HEK293 (cell line): Measurements from ENCODE around the gene GMPPA.

Source experiments
- CTCF ChIA-PET: fragments of 350-600 bp; formaldehyde crosslinking; extraction: SDS; loops from one replicate; lab custom pipeline; 2021; ENCODE audit warnings: antibody characterized with exemption; lab: Yijun Ruan, JAX
- POLR2A ChIA-PET: fragments of 300-600 bp; formaldehyde crosslinking; extraction: SDS; loops from one replicate; lab custom pipeline; 2020; ENCODE audit warnings: antibody characterized with exemption, inconsistent platforms; lab: Yijun Ruan, JAX
- H3K27ac ChIP-seq: fragments of 200-500 bp; sonication (Bioruptor generic); 2 replicates; pipeline ENCODE4 v1.5.1; 2014; ENCODE audit warnings: low read depth, low read length, control low read depth, inconsistent platforms; ENCODE audit errors: extremely low read depth
- H3K36me3 ChIP-seq, 2 experiments: fragments of 200-500 bp in 1 of 2; sonication (Bioruptor generic) in 1 of 2; 1 replicate in 1 of 2; 2 replicates in 1 of 2; pipeline ENCODE4 v1.5.1; 2014 to 2017; ENCODE audit warnings: inconsistent platforms in 2 of 2, low read length in 2 of 2; ENCODE audit not compliant: control insufficient read depth in 2 of 2, insufficient read depth in 1 of 2
- H3K4me1 ChIP-seq: fragments of 200-500 bp; sonication (Bioruptor generic); 2 replicates; pipeline ENCODE4 v1.5.1; 2014; ENCODE audit warnings: mild to moderate bottlenecking, low read length, inconsistent platforms; ENCODE audit not compliant: control insufficient read depth, insufficient read depth
- H3K4me3 ChIP-seq: 2 replicates; pipeline ENCODE4 v1.5.1; 2011; ENCODE audit warnings: low read depth, mild to moderate bottlenecking, control low read depth, low read length, moderate library complexity
- H3K9me3 ChIP-seq: fragments of 200-500 bp; sonication (Bioruptor generic); 2 replicates; pipeline ENCODE4 v1.5.1; 2014; ENCODE audit warnings: low read depth, low read length, inconsistent platforms; ENCODE audit not compliant: control insufficient read depth, insufficient read depth
- HOXC10 ChIP-seq: sonication (generic); formaldehyde crosslinking; IDR thresholded peaks from 2 replicates; pipeline ENCODE4 v1.8.1; 2023; ENCODE audit warnings: mild to moderate bottlenecking, missing genetic modification reagents
- KLF10 ChIP-seq: fragments of 450-650 bp; IDR thresholded peaks from 2 replicates; pipeline ENCODE4 v1.5.1; 2018; ENCODE audit warnings: missing biosample characterization, mild to moderate bottlenecking, missing genetic modification characterization
- KLF16 ChIP-seq: fragments of 450-650 bp; formaldehyde crosslinking; IDR thresholded peaks from 2 replicates; pipeline ENCODE4 v1.5.1; 2017; ENCODE audit warnings: missing biosample characterization, missing genetic modification characterization
- SCRT2 ChIP-seq: fragments of 450-650 bp; formaldehyde crosslinking; IDR thresholded peaks from 2 replicates; pipeline ENCODE4 v1.5.1; 2016; ENCODE audit warnings: missing biosample characterization, missing genetic modification characterization
- SP2 ChIP-seq: fragments of 450-650 bp; formaldehyde crosslinking; IDR thresholded peaks from 2 replicates; pipeline ENCODE4 v1.5.1; 2016; ENCODE audit warnings: missing biosample characterization, missing genetic modification characterization
- SP7 ChIP-seq: fragments of 450-650 bp; formaldehyde crosslinking; IDR thresholded peaks from 2 replicates; pipeline ENCODE4 v1.5.1; 2016; ENCODE audit warnings: missing biosample characterization, missing genetic modification characterization
- ZBTB8A ChIP-seq: fragments of 450-650 bp; formaldehyde crosslinking; IDR thresholded peaks from 2 replicates; pipeline ENCODE4 v1.5.1; 2016; ENCODE audit warnings: missing biosample characterization, missing genetic modification characterization
- ZIC2 ChIP-seq: fragments of 450-650 bp; formaldehyde crosslinking; IDR thresholded peaks from 2 replicates; pipeline ENCODE4 v1.5.1; 2016; ENCODE audit warnings: missing biosample characterization, missing genetic modification characterization
- ZNF10 ChIP-seq: fragments of 450-650 bp; formaldehyde crosslinking; IDR thresholded peaks from 2 replicates; pipeline ENCODE4 v1.5.1; 2017; ENCODE audit warnings: missing biosample characterization, missing genetic modification characterization
- ZNF132 ChIP-seq: fragments of 450-650 bp; formaldehyde crosslinking; IDR thresholded peaks from 2 replicates; pipeline ENCODE4 v1.5.1; 2017; ENCODE audit warnings: missing biosample characterization, missing genetic modification characterization, borderline replicate concordance
- ZNF155 ChIP-seq: fragments of 450-650 bp; formaldehyde crosslinking; IDR thresholded peaks from 2 replicates; pipeline ENCODE4 v1.5.1; 2016; ENCODE audit warnings: missing biosample characterization, missing genetic modification characterization
- ZNF169 ChIP-seq: fragments of 450-650 bp; formaldehyde crosslinking; IDR thresholded peaks from 2 replicates; pipeline ENCODE4 v1.5.1; 2016; ENCODE audit warnings: missing biosample characterization, missing genetic modification characterization
- ZNF19 ChIP-seq: fragments of 450-650 bp; formaldehyde crosslinking; IDR thresholded peaks from 2 replicates; pipeline ENCODE4; 2016; ENCODE audit warnings: missing biosample characterization, missing genetic modification characterization, low read depth
- ZNF202 ChIP-seq: fragments of 450-650 bp; formaldehyde crosslinking; IDR thresholded peaks from 2 replicates; pipeline ENCODE4 v1.5.1; 2016; ENCODE audit warnings: missing biosample characterization, missing genetic modification characterization, borderline replicate concordance
- ZNF341 ChIP-seq: fragments of 450-650 bp; formaldehyde crosslinking; IDR thresholded peaks from 2 replicates; pipeline ENCODE4; 2016; ENCODE audit warnings: low read depth, missing biosample characterization, missing genetic modification characterization
- ZNF366 ChIP-seq: fragments of 450-650 bp; formaldehyde crosslinking; conservative IDR thresholded peaks from 2 replicates; pipeline ENCODE4 v1.5.1; 2016; ENCODE audit warnings: missing biosample characterization, missing genetic modification characterization
- ZNF37A ChIP-seq: fragments of 450-650 bp; IDR thresholded peaks from 2 replicates; pipeline ENCODE4 v1.5.1; 2018; ENCODE audit warnings: missing biosample characterization, missing genetic modification characterization
- ZNF473 ChIP-seq: fragments of 450-650 bp; formaldehyde crosslinking; IDR thresholded peaks from 2 replicates; pipeline ENCODE4 v1.5.1; 2017; ENCODE audit warnings: missing biosample characterization, missing genetic modification characterization
- ZNF654 ChIP-seq: fragments of 450-650 bp; formaldehyde crosslinking; IDR thresholded peaks from 2 replicates; pipeline ENCODE4 v1.5.1; 2016; ENCODE audit warnings: low read depth, missing biosample characterization, missing genetic modification characterization
- ZNF660 ChIP-seq: fragments of 450-650 bp; IDR thresholded peaks from 2 replicates; pipeline ENCODE4 v1.5.1; 2018; ENCODE audit warnings: missing biosample characterization, mild to moderate bottlenecking, missing genetic modification characterization
- ZNF701 ChIP-seq: fragments of 450-650 bp; formaldehyde crosslinking; IDR thresholded peaks from 2 replicates; pipeline ENCODE4 v1.5.1; 2016; ENCODE audit warnings: missing biosample characterization, missing genetic modification characterization
- ZNF830 ChIP-seq: fragments of 450-650 bp; IDR thresholded peaks from 2 replicates; pipeline ENCODE4 v1.5.0; 2018; ENCODE audit warnings: missing biosample characterization, missing genetic modification characterization, low read depth, mild to moderate bottlenecking, moderate library complexity
- ZXDB ChIP-seq: fragments of 450-650 bp; formaldehyde crosslinking; IDR thresholded peaks from 2 replicates; pipeline ENCODE4 v1.5.1; 2016; ENCODE audit warnings: missing biosample characterization, missing genetic modification characterization
- TF ChIP-seq, protein P1 (sequence below): fragments of 450-650 bp; formaldehyde crosslinking; conservative IDR thresholded peaks from 2 replicates; pipeline ENCODE4 v1.5.1; 2016; ENCODE audit warnings: low read depth, missing biosample characterization, missing genetic modification characterization
- TF ChIP-seq, protein P2 (sequence below): fragments of 450-650 bp; formaldehyde crosslinking; IDR thresholded peaks from 2 replicates; pipeline ENCODE4 v1.5.1; 2016; ENCODE audit warnings: missing biosample characterization, missing genetic modification characterization
- TF ChIP-seq, protein P3 (sequence below): fragments of 450-650 bp; formaldehyde crosslinking; IDR thresholded peaks from 2 replicates; pipeline ENCODE4 v1.5.1; 2016; ENCODE audit warnings: missing biosample characterization, missing genetic modification characterization
- TF ChIP-seq, protein P4 (sequence below): fragments of 450-650 bp; IDR thresholded peaks from 2 replicates; pipeline ENCODE4 v1.5.1; 2018; ENCODE audit warnings: missing biosample characterization, mild to moderate bottlenecking, missing genetic modification characterization

The GMPPA gene

DNA sequence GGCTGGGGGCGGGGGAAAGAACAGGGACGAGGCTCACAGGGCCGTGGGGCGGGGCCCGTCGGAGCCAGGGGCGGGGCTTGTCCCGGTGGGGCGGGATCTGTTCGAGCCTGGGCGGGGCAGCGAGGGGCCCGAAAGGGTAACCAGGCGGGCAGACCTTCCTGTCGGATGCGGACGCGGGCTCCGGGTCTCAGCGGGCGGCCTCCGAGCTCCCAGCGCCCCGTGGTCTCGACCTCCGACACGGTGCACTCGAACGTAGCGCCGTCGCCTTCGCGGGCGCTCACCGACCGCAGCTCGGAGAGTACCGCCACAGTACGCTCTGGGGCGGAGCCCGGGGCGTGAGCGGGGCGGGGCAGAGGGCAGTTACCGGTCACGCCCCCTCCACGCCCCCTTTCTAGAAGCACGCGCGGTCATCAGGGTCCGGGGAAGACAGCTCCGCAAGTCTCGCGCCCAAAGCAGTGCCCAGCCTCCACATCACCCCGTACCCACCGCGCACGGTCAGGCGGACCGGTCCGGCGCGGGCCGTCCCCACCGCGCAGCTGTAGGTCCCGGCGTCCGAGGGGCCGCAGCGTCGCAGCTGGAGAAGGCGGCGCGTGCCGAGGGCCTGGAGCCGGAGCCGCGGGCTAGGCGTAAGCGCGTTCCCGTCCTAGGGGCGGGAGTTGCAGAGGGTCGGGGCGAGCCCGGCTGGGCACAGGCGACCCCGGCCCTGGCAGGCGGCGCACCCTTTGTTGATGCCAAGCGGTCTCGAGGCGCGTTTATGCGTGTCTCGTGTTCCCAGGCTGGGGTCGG is 53.9 kb downstream of the GMPPA start (continued):
- TF ChIP-seq ZNF341 (tag by site-specific recombination) (no peak), KLF10 (tag by site-specific recombination) (peak; percentile 99), ZNF10 (peak; percentile 85), SP2 (tag by site-specific recombination) (peak; percentile 81), SP7 (tag by site-specific recombination) (peak; percentile 48; the same call in 1 of the 2 replicates), KLF16 (tag by site-specific recombination) (peak; percentile 90), ZNF830 (tag by site-specific recombination) (no peak)
- TF ChIP-seq, protein P1, sequence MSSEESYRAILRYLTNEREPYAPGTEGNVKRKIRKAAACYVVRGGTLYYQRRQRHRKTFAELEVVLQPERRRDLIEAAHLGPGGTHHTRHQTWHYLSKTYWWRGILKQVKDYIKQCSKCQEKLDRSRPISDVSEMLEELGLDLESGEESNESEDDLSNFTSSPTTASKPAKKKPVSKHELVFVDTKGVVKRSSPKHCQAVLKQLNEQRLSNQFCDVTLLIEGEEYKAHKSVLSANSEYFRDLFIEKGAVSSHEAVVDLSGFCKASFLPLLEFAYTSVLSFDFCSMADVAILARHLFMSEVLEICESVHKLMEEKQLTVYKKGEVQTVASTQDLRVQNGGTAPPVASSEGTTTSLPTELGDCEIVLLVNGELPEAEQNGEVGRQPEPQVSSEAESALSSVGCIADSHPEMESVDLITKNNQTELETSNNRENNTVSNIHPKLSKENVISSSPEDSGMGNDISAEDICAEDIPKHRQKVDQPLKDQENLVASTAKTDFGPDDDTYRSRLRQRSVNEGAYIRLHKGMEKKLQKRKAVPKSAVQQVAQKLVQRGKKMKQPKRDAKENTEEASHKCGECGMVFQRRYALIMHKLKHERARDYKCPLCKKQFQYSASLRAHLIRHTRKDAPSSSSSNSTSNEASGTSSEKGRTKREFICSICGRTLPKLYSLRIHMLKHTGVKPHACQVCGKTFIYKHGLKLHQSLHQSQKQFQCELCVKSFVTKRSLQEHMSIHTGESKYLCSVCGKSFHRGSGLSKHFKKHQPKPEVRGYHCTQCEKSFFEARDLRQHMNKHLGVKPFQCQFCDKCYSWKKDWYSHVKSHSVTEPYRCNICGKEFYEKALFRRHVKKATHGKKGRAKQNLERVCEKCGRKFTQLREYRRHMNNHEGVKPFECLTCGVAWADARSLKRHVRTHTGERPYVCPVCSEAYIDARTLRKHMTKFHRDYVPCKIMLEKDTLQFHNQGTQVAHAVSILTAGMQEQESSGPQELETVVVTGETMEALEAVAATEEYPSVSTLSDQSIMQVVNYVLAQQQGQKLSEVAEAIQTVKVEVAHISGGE, result 0 out of 2 replicates have a peak, but pooled peaks have one; percentile 1

DNA sequence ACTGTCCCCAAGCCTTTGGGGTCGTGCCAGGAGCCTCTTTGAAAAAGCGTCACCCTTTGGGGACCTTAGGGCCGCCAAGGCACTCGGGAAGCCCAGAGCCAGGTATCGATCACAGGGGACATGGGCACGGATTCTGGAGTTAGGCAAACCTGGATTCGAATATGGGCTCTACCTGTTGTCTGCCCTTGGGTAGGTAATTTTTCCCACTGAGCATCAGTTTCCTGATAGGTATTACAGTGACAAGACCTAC is 54.4 kb downstream of the GMPPA start:
- H3K4me3 ChIP-seq, result no peak overlapping the region
- no peaks in the 10 kb centered on the region for H3K9me3 ChIP-seq
- H3K27ac ChIP-seq, result no peak overlapping the region
- TF ChIP-seq SCRT2 (tag by site-specific recombination) (peak; percentile 39; the same call in 1 of the 2 replicates), ZNF660 (tag by site-specific recombination) (no peak), ZNF654 (tag by site-specific recombination) (no peak), HOXC10 (CRISPR knock-in tag) (0 out of 2 replicates have a peak, but pooled peaks have one; percentile 12)
- ChIA-PET CTCF (interaction anchor here (1.1 to 2.8 kb wide), 3 partner anchors 11 to 92 kb away, joined by 3 to 14 read pairs (median 3); no protein-coding TSS in a partner anchor), POLR2A (interaction anchor here (0.9 to 3.4 kb wide), 6 partner anchors 9 to 55 kb away, joined by 3 to 25 read pairs (median 6); partner anchors contain the start of genes CHPF, GMPPA, OBSL1 and TMEM198)
- H3K4me1 ChIP-seq, result peaks cover 3% of the 10 kb centered on the region; the same call in 1 of the 2 replicates
- peaks cover 0 to 24% of the 10 kb centered on the region in 2 experiments; a peak in 1 of 3 replicates for H3K36me3 ChIP-seq

DNA sequence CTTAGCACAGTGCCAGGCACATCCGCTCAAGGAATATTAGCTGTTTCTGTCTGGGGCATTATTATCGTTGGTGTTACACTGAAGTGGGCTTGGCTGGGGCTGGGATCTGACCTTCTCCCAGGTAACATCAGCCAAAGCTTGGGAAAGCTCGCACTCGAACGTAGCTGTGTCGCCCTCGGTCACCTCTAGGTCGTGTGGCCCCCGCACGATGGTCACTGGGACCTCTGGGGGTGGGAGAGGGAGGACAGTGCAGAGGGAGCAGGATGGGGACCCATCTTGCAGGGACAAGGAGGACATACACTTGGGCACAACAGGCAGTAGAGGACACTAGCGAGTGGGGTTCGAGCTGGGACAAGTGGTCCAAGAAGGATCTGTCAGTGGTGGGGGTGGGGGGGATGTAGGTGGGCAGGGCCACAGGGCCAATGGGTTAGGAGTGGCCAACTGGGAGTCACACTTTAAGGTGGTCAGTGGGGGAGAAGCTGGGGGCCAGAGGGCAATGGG is 54.8 kb downstream of the GMPPA start:
- ChIA-PET POLR2A (interaction anchor here (3.4 kb wide), 1 partner anchor 8 kb away, joined by 25 read pairs; no protein-coding TSS in a partner anchor), CTCF (interaction anchor here (1.1 kb wide), 1 partner anchor 89 kb away, joined by 3 read pairs; no protein-coding TSS in a partner anchor)
- Histone ChIP-seq H3K27ac (no peak overlapping the region), H3K4me1 (peaks cover 3% of the 10 kb centered on the region; the same call in 1 of the 2 replicates), H3K36me3 (peaks cover 0 to 28% of the 10 kb centered on the region in 2 experiments; a peak in 1 of 3 replicates), H3K4me3 (no peak overlapping the region), H3K9me3 (no peaks in the 10 kb centered on the region)
- TF ChIP-seq ZNF701 (tag by site-specific recombination), result no peak
- TF ChIP-seq ZIC2, result no peak
- no peak for TF ChIP-seq ZNF366 (tag by site-specific recombination)
- TF ChIP-seq, protein P2, sequence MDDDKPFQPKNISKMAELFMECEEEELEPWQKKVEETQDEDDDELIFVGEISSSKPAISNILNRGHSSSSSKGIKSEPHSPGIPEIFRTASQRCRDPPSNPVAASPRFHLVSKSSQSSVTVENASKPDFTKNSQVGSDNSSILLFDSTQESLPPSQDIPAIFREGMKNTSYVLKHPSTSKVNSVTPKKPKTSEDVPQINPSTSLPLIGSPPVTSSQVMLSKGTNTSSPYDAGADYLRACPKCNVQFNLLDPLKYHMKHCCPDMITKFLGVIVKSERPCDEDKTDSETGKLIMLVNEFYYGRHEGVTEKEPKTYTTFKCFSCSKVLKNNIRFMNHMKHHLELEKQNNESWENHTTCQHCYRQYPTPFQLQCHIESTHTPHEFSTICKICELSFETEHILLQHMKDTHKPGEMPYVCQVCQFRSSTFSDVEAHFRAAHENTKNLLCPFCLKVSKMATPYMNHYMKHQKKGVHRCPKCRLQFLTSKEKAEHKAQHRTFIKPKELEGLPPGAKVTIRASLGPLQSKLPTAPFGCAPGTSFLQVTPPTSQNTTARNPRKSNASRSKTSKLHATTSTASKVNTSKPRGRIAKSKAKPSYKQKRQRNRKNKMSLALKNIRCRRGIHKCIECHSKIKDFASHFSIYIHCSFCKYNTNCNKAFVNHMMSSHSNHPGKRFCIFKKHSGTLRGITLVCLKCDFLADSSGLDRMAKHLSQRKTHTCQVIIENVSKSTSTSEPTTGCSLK (tag by site-specific recombination), result no peak
- no peak for TF ChIP-seq ZNF155 (tag by site-specific recombination)
- TF ChIP-seq ZNF169, result no peak
- no peak for TF ChIP-seq ZNF132 (tag by site-specific recombination)
- TF ChIP-seq ZNF19 (tag by site-specific recombination), result no peak
- TF ChIP-seq ZXDB (tag by site-specific recombination), result no peak
- no peak for TF ChIP-seq ZBTB8A (tag by site-specific recombination)
- TF ChIP-seq, protein P3, sequence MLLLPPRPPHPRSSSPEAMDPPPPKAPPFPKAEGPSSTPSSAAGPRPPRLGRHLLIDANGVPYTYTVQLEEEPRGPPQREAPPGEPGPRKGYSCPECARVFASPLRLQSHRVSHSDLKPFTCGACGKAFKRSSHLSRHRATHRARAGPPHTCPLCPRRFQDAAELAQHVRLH (tag by site-specific recombination), result no peak
- TF ChIP-seq, protein P4, sequence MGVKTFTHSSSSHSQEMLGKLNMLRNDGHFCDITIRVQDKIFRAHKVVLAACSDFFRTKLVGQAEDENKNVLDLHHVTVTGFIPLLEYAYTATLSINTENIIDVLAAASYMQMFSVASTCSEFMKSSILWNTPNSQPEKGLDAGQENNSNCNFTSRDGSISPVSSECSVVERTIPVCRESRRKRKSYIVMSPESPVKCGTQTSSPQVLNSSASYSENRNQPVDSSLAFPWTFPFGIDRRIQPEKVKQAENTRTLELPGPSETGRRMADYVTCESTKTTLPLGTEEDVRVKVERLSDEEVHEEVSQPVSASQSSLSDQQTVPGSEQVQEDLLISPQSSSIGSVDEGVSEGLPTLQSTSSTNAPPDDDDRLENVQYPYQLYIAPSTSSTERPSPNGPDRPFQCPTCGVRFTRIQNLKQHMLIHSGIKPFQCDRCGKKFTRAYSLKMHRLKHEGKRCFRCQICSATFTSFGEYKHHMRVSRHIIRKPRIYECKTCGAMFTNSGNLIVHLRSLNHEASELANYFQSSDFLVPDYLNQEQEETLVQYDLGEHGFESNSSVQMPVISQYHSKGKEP (tag by site-specific recombination), result no peak
- TF ChIP-seq ZNF202, result no peak
- no peak for TF ChIP-seq ZNF37A (tag by site-specific recombination)
- TF ChIP-seq ZNF473 (tag by site-specific recombination), result no peak
